Activated gamma-delta T cell (primary cell): ENCODE data around the gene ZBTB16.

Experiments used
- DNase-seq: peaks from one replicate; lab custom pipeline; 2025; lab: John Stamatoyannopoulos, UW

The ZBTB16 gene

DNA sequence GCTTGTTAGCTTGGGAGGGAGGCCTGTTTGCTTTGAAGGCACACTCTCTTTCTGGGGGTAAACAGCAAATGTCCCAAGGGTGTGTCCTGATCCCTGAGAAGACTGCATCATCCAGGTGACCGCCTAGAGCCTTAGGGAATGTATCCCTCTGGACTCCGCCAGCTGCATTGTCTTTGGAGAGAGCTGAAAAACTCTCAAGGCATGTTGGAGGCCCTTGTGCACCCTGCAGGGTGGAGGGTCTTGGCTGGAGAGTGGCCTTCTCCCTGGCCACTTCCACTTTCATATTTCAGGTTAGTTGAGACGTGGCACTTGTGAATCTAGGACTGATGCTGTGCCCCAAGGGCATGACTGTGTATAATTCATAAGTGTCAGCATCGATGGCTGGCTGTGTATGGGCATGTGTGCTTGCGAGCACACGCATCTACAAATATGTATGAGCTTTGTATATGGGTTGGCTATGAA, 70.6 kb downstream of the ZBTB16 start:
- DNase-seq: no peak

DNA sequence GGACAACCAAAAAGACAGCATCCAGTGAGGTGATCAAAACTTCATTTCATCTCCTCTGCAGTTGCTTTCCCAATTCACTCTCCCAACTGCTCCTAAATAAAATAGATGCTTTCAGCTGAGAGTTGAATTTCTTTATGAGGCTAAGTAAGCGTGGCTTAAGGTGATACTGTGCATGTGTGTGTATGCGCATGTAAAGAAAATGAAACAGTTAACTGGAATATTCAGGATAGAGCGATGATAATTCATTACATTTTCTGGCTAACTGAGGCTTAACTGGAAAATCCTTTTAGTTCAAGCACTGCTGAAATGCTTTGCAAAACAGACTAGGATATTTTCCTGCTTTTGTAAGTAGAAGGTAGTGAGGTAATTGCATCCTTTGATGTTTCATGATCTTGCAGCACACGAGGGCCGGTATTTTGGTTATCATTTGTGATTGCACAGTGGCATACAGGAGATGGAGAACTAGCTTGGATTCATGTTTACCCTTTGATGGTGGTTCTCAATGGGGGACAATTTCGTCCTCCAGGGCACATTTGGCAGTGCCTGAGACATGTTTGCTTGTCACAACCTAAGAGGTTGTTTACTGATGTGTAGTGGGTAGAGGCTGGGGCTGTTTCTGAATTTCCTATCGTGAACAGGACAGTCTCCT, 71.2 kb downstream of the ZBTB16 start:
- DNase-seq: no peak

DNA sequence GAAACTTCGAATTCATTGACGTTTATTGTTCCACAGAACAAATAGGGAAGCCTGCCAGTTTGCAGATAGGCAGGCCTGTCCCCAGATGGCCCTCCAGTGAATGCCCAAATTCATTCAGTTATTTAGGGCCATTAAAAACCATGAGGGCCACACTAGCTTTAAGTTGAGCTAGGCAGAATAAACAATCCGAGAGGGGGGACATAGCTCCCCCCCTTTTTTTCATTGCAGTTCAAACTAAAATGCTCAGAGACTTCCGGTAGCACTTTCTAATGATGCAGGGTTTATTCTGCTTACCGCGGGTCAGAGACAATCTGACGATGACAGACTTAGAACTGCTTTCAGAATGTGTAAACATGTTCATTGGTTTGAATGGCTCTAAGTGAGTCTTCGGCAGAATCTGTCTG, 72.0 kb downstream of the ZBTB16 start:
- no peak for DNase-seq

DNA sequence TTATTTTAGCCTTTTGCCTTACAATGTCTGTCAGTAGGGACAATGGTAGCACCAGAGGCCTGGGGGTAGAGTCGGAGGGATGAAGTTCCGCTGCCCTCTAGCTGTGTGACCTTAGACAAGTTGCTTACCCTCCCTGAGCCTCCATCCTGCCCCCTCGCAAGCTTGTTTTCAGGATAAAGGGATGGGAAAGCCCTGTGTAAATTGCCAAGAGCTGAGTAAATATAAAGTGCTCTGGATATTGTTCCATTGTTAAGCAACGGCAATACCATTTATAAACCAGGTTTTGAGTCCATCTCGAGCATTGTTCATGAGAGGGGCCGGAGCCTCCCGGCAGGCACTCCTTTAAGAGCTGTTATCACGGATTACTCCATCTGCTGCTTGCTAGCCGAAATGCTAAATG, 72.9 kb downstream of the ZBTB16 start:
- DNase-seq: no peak

DNA sequence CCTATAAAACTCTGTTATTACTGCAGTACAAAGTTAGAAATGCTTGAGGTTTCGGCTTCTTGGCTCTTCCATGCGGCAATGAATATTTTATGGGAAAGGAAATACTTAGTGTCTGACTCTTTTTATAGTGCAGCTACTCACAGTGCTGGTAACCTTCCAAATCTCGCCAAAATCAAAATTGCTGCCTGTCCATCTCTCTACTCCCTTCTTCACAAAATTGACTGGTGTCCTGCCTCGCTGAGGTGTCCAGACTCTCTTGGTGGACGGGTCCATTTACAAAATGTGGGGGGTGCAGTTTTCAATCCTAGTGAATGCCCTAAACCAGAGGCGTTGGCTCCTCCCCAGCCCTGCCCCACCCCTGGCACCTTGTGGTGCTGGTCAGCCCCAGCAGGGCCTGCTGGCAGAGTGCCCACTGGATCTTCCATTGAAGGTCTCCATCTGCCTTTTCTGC, 73.5 kb downstream of the ZBTB16 start:
- no peak for DNase-seq

DNA sequence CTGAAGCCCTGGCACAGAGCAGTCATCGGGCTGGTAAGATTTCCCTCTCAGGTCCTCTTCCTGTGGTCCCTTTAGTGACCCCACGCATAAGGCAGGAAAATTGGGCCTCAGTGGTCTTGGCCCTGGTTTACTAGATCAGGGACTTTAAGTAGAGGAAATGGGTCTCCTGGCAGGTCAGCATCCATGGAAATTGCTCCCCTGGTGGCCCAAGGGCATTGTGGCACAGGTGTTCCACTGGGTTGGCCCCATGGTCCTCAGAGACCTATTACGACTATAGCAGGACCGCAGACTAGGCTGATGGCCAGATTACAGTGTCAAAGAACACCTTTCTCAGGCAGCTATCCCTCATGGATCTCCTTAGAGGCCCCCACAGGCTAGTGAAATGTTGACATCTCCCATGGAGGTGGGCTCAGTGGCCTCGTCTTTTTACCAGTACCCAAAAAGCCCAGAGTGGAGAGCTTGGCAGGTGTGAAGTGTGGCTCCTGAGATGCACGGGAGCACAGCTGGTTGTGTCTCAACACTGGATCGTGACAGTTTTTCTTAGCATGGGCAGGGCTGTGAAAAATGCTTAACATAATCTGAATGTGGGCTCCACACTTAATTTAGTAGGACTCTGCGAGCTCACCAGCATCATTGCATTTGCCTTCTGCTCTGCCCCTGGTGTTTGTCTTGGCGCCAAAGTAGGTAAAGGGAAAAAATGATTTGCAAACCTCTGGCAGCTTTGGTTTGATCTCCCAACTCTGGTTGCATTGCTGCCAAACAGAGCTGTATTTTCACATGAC, 74.2 kb downstream of the ZBTB16 start:
- no peak for DNase-seq

DNA sequence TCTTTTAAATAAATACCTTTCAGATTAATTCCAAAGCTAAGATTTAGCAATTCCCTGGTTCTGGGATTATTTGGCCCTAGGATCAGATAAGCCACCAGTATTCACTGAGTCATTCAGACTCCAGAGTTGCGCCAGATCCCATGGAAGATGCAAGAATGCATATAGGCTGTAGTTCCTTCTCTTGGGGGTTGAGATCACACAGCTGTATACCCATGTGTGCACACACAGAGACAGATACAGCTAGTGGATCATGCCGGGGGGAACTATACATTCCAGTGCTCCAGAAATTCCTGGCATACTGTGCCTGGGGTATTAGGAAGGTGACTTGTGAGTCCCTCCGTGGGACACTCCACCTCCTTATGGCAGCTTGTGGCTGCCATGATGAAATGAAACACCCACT, 75.4 kb downstream of the ZBTB16 start:
- no peak for DNase-seq

DNA sequence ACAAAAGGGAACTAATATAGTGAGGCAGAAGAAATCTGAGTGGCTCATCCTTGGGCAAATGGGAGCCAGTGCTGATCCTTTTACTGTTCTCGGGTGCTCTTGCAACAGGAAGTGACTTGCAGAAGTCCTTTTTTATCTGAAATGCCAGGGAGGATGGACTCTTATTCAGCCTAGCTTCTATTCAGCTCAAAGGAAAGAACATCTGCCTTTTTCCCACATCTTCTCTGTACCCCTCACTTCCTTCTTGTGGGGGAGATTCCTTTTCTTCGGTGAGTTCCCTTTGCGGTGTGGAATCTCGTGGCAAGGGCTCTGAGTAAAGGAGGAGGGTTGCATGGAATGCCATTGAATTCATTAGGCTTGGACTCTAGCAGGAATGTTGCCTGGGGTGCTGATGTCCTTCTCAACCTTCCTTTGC, 76.2 kb downstream of the ZBTB16 start:
- no peak for DNase-seq

DNA sequence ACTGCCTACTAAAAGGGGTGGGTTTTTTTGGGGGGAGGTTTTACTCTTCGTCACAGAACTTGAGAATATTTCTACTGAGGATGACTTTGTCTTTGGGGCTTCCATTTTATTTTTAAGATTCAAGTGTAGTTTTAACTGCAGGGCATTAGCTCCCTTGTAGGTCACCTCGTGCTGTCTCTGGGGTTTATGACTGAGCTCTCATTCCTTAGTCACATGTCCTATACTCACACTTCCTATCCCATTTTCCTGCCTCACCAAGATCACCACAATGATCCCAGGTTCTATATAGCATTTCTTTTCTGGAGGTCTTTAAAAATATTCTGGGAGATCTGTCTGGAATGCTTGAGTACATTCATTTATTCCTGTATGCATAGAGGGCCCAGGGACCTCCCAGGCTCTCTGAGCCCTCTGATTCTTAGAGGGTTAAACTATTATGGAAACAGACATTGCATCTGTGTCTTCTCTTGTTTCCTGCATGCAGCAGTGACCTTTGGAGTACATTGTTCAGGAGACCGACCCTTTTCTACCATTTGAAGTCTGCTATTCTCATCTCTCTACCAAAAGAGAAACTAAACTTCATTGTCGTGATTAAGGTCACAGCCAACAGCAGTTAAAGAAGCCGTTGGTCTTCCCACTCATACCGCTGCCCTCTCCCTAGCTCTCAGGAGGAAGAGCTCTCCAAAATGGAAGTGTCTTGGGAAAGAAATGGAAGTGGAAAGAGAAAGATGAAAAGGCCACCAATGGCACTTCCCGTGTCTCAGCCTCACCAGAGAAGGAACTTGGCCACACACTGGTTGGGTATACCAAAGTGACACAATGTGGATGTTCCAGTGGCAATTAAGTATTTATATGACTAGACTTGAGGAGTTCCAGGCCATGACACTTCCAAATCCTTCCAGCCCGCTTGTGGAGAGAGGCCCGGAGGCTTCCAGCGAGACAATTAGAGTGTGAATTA, 77.5 kb downstream of the ZBTB16 start:
- DNase-seq: no peak

DNA sequence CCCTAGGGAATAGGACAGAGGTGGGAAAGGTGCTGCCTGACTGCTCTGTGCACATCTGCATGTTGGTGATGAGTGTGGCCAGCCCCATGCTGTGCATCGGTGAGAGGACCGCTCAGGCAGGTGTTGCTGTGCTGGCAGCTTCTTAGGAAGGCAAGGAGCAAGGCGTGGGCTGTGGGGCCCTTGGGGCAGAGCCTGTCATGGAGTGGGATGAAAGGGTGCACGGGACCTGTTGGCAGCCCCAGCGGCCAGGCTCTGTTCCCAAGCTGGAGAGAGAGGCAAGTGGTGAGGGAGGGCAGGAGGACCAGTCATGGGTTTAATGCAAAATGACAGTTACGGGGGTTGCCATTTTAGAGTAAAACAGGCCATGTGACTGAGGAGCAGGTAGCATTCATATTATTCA, 78.3 kb downstream of the ZBTB16 start:
- no peak for DNase-seq

DNA sequence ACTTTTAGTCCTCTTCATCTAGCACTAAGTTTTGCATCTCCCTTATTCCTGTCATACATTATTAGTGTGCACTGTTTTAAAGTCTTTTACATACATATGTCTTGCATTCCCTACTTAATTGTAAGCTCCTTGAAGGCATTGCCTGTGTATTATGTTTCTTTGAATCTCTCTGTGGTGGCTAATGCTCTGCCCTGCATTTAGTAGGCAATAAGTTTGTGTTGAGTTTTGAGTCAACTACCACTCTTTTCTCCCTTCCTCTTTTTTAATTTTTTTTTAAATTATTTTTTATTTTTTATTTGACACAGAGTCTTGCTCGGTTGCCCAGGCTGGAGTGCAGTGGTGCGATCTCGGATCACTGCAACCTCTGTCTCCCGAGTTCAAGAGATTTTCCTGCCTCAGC, 78.9 kb downstream of the ZBTB16 start:
- DNase-seq: no peak

DNA sequence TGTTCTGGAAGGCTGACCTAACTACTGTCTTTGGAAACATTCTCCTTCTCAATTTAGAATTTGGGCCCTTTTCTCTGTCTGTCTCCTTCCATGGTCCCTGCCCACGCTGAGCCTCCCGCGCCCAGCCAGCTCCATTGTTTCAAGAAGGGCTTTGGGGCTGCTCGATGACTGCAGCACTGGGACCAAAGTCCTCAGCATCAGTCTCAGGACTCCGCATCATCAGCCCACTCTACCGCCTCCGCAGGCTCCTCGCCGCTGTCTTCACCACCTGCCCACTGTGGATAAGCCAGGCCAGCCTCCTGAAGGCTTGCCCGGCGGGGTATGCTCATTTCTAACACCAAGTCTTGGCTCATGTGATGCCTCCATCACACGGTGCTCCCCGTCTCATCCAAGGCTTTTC, 81.3 kb downstream of the ZBTB16 start:
- no peak for DNase-seq

DNA sequence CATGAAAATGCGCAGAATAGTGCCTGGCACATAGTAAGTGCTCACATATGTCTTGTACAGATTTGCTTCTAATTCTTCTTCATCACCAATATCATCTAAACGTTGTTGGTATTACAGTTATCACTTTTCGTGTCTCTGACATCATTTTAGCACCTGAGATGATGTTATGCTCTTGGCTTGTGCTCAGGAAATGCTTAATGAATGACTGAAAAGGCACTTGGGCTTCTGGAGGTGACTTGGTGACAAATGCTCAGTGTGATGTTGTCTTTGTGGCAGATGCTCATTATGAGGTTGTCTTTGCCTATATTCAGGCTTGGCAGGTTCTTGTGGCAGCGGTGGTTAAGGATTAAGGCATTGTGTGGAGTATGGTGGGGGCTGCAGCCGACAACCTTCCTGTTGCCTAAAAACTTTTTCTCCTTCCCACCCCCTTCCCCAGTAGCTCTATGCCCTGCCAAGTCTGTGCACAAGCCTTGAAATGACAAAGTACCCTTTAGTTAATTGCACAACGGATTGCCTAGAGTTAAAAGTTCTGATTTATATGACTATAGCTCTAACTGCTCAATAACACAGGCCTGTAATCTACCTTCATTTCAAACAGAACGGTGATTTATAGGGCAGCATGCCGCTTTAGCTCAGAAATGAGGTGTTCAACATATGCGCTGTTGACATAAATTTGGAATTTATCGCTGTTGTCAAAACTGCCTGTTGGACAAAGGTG, 82.5 kb downstream of the ZBTB16 start:
- no peak for DNase-seq

DNA sequence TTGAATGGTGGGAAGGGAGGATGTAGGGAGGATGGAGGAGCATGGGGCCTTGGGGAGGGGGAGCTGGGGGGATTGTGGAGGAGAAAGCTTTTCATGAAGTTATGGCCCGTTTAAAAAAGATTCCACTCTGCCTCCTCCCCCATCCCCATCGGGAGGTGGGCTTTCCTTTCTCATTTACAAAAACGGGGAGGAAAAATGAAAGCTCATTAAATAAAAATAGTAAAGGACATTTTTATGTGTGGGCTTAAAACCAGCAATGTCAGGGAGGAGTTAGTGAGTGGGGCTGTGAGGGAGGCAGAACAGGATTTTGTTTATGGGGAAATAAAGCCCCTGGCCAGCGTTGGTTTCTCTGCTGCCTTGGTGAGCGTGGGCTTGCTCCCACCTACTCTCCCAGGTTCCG, 83.2 kb downstream of the ZBTB16 start:
- DNase-seq: no peak

DNA sequence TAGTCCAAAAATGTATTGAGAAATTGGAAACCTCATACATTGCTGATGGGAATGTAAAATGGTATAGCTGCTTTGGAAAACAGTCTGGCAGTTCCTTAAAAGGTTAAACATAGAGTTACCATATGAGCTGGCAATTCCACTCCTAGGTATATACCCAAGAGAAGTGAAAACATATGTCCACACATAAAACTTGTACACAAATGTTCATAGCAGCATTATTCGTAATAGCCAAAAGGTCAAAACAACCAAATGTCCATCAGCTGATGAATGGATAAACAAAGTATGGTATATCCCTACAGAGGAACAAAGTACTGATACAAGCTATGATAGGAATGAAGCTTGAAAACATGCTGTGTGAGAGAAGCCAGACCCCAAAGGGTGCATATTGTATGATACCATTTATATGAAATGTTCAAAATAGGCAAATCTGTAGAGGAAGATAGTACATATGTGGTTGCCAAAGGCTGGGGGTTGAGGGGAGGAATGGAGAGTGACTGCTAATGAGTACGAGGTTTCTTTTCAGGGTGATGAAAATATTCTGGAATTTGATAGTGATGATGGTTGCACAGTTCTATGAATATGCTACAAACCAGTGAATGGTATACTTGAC, 85.8 kb downstream of the ZBTB16 start:
- no peak for DNase-seq

DNA sequence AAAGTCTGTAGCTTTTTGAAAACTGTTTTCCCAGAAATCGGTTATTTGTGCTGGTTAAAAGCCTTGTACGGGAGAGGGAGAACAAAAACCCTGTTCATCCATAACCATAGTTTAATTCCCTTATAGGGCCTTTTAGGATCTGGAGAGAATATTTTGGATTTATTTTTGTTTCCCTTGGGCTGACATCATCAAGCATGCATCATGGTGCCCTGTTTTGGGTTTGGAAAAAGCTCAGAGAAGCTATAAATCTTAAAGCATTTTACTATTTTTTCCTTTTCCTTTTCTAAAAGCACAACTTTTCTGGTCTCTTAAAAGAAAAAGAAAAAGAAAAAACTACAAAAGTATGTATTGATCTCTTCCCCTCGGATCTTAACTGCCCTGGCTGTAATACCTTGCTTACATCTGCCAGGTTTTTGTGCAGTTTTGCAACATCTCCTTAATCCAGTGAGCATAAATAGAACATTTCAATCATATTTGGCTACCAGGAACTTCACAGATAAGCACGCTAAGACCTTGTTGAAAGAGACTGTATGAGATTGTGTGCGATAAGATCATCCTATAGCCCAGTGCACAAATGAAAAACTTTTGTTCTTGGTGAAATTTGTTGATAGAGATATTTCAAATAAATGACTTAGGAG, 88.0 kb downstream of the ZBTB16 start:
- no peak for DNase-seq

DNA sequence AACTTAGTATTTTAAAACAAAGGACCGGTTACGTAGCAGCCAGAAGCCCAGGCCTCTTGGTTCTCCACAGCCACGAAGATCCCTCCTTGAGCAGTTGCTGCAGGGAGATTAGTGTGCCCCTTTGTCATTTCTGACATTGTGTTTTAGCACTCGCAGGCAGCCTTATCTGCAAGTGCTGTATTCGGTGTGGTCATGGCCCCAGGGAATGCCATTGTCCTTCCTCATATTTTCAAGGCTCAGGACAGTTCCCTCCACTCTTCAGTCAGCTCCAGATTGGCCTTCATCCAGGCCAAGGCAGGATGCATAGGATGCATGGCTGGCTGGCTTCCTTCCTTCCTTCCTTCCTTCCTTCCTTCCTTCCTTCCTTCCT, 88.5 kb downstream of the ZBTB16 start:
- DNase-seq: no peak

DNA sequence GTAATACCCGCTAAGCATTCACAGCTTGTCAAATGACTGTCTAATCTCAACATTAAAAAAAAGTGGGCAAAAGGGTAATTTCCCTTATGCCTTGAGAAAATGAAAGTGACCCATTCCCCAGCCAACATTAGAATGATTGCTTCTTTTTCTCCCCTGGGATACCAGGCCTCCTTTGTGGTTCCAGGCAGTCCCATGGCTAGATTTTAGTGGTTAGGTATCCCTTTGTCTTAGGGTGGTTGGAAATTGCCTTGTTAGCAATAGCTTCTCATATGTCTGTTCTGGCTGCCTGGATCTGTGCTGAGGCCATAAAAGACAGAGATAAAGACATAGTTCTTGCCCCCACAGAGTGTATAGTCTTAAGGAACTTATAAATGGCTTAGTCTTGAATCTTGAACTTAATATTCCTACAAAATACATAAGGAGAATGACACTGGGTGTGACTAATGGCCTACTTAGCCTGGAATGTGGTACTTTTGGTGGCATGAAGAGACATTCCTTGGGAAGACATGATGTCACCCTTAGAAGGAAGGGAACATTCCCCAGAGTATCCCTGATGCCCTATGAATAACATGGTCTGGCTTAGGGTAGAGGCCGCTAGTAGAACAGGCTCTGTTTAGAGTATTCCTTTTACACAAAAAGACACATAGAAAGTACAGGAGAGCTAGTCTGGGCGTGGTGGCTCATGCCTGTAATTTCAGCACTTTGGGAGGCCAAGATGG, 90.3 kb downstream of the ZBTB16 start:
- no peak for DNase-seq

DNA sequence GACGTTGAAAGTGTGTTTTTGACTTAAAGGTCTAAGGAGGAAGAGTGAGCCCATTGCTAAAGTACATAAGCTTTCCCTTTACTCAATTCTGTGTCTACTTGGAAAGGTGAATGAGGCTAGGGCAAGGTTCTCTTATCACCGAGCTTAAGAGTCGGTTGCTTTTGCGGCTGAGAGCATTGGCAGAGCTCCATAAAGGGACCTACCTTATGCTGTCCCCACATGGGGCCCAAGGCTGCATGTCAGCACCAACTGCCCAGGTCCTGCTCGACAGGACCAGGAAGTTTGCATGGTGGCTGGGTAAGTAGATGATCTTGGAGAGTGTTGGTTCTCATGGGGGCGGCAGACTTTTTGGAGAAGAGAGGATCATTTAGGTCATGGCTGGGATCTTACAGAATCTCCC, 91.2 kb downstream of the ZBTB16 start:
- DNase-seq: no peak

DNA sequence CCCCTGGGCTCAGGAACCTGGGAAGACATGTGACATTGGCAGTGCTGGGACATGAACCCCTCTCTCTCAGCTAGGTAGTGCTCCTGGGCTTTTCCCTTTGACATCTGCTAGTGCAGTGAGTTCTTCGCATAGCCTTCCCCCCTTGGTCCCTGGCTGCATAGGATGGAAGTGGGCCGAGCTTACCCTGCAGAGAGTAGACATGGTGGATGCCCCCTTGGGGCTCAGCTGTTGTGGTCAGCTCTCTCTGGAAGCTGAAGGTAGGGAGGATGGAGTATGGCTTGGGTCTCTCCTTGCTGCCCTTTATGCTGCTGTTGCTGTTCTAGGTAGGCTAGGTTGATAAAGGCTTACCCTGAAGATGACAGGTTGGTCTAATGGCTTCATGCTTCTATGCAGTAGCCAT, 92.1 kb downstream of the ZBTB16 start:
- no peak for DNase-seq
